ENCODE results near the gene ERN2. TPM values are rescaled to one million over a fixed set of nuclear protein-coding genes. Genes with fewer than 3 reads are reported as not detected.
A peak's percentile ranks its signal among the peaks of the same experiment; 100 is the strongest.
"Not testable (repeated sequence)": the region's sequence is repeated elsewhere in the genome, so short reads cannot be mapped to it uniquely, and the experiment has no call there.

The ERN2 gene
- total and polyA plus RNA-seq, 2 of the 13 experiments (the other 11 are each of a cell fraction or from before 2014, with no cell fraction given), result 2.2 to 3.5 TPM

- FAIRE-seq (no peak), ATAC-seq (peak; percentile 16; the same call in 2 of the 3 replicates), DNase-seq (ENCODE audit: low spot score) (no peak)
- peaks cover 5 to 24% of the 10 kb centered on the region in 2 experiments; a peak in 4 of 5 replicates for H3K27me3 ChIP-seq (ENCODE audit: control insufficient read depth in 1 of 2, insufficient read depth in 2 of 2, low read length in 2 of 2)
- in situ Hi-C loops (cut with HindIII; ENCODE audit: extremely low pct_ligation_motif_present, low pct_unique_long_range_greater_than_20kb), result no loop called here
- no peaks in the 10 kb centered on the region for H3K9me3 ChIP-seq (ENCODE audit: low read length)
- H3K9ac ChIP-seq (ENCODE audit: insufficient read depth, low read depth, low read length), result no peak overlapping the region
- H2AFZ ChIP-seq (ENCODE audit: low read length), result no peak overlapping the region
- ChIA-PET CTCF (ENCODE audit: low intra/inter-chr PET ratio, low total read pairs) (no interaction called here), POLR2A (no interaction called here)
- BruUV-seq (replicated peaks), result no TSS peak
- peaks cover 9% of the 10 kb centered on the region; the same call in 1 of the 2 replicates for H3K4me1 ChIP-seq (ENCODE audit: insufficient read depth, low read length)
- no peak overlapping the region for H3K27ac ChIP-seq (ENCODE audit: extremely low read length, insufficient read depth, low read length)
- intact Hi-C loops (cut with micrococcal nuclease; ENCODE audit: unreplicated experiment), result no loop called here
- no peak for TF ChIP-seq NR1H2 (CRISPR knock-in tag; IDR thresholded peaks at IDR 0.05; ENCODE audit: borderline replicate concordance, low read depth)
- no peak for TF ChIP-seq ZNF138 (CRISPR knock-in tag; IDR thresholded peaks at IDR 0.05; ENCODE audit: low read depth)
- TF ChIP-seq ZFAT (CRISPR knock-in tag; conservative IDR thresholded peaks at IDR 0.05), result no peak
- TF ChIP-seq ZNF282 (IDR thresholded peaks at IDR 0.05; ENCODE audit: partially characterized antibody), result no peak
- 0 out of 2 replicates have a peak, but pooled peaks have one; percentile 11 for TF ChIP-seq ZNF160 (CRISPR knock-in tag; IDR thresholded peaks at IDR 0.05)
- 0 out of 2 replicates have a peak, but pooled peaks have one; percentile 3 for TF ChIP-seq ZNF777 (CRISPR knock-in tag; IDR thresholded peaks at IDR 0.05)
- TF ChIP-seq RELA (CRISPR knock-in tag; IDR thresholded peaks at IDR 0.05), result no peak
- peak; percentile 86; the same call in 1 of the 2 replicates for TF ChIP-seq ZNF691 (CRISPR knock-in tag; IDR thresholded peaks at IDR 0.05; ENCODE audit: borderline replicate concordance, low read depth)
- no peak for TF ChIP-seq ZNF644 (CRISPR knock-in tag; IDR thresholded peaks at IDR 0.05; ENCODE audit: low read depth)
- 0 out of 2 replicates have a peak, but pooled peaks have one; percentile 9 for TF ChIP-seq ZNF563 (CRISPR knock-in tag; IDR thresholded peaks at IDR 0.05)
- TF ChIP-seq ZNF552 (CRISPR knock-in tag; IDR thresholded peaks at IDR 0.05; ENCODE audit: borderline replicate concordance), result no peak
- TF ChIP-seq ZNF709 (CRISPR knock-in tag; IDR thresholded peaks at IDR 0.05), result no peak
- 0 out of 2 replicates have a peak, but pooled peaks have one; percentile 37 for TF ChIP-seq MED13 (CRISPR knock-in tag; IDR thresholded peaks at IDR 0.05)
- peak overlapping the region in 2 of 3 experiments; percentile 36 to 61; a peak in 3 of 6 replicates for H3K4me3 ChIP-seq (replicated peaks in 1 of 3; ENCODE audit: insufficient read depth in 1 of 3, low read depth in 2 of 3, low read length in 3 of 3)
- H3K4me2 ChIP-seq (ENCODE audit: low read depth, low read length), result peak overlapping the region; percentile 64
- no peaks in the 10 kb centered on the region for H3K79me2 ChIP-seq (ENCODE audit: insufficient read depth, low read length)
- WGBS (ENCODE audit: low lambda C conversion rate), result 71% methylated on average over 17 of the region's 17 CpGs
- H4K20me1 ChIP-seq (ENCODE audit: insufficient read depth, low read length), result no peaks in the 10 kb centered on the region
- no peaks in the 10 kb centered on the region for H3K36me3 ChIP-seq (replicated peaks in 1 of 2; ENCODE audit: control insufficient read depth in 1 of 2, insufficient read depth in 2 of 2, low read length in 2 of 2)
Observed at GRCh38 chr16:23753908-23754593, 41.0 kb upstream of the ERN2 start.

GRCh38 chr16:23751053-23751452 lies 38.0 kb upstream of the ERN2 start:
- H3K9ac ChIP-seq (ENCODE audit: insufficient read depth, low read depth, low read length); H2AFZ ChIP-seq (ENCODE audit: low read length); intact Hi-C loops (cut with micrococcal nuclease; ENCODE audit: unreplicated experiment); H3K79me2 ChIP-seq (ENCODE audit: insufficient read depth, low read length); CTCF ChIA-PET (ENCODE audit: low intra/inter-chr PET ratio, low total read pairs); H3K4me3 ChIP-seq (replicated peaks in 1 of 3; ENCODE audit: insufficient read depth in 1 of 3, low read depth in 2 of 3, low read length in 3 of 3); H3K36me3 ChIP-seq (replicated peaks in 1 of 2; ENCODE audit: control insufficient read depth in 1 of 2, insufficient read depth in 2 of 2, low read length in 2 of 2); H3K27ac ChIP-seq (ENCODE audit: extremely low read length, insufficient read depth, low read length); ATAC-seq; in situ Hi-C loops (cut with HindIII; ENCODE audit: extremely low pct_ligation_motif_present, low pct_unique_long_range_greater_than_20kb); DNase-seq (ENCODE audit: low spot score); H3K4me2 ChIP-seq (ENCODE audit: low read depth, low read length); POLR2A ChIA-PET; H3K9me3 ChIP-seq (ENCODE audit: low read length); BruUV-seq (replicated peaks); H3K4me1 ChIP-seq (ENCODE audit: insufficient read depth, low read length); H4K20me1 ChIP-seq (ENCODE audit: insufficient read depth, low read length): not testable (repeated sequence)
- peaks cover 5 to 23% of the 10 kb centered on the region in 2 experiments; a peak in 4 of 5 replicates for H3K27me3 ChIP-seq (ENCODE audit: control insufficient read depth in 1 of 2, insufficient read depth in 2 of 2, low read length in 2 of 2)
- 68% methylated on average over 1 of the region's 1 CpG for WGBS (ENCODE audit: low lambda C conversion rate)
- FAIRE-seq, result peak; percentile 15

Data from HepG2 (cell line).